Liver (tissue), 9 donors: ENCODE results near the gene ADISSP. TPM values are rescaled to one million over a fixed set of nuclear protein-coding genes. Genes with fewer than 3 reads are reported as not detected.
A peak's percentile ranks its signal among the peaks of the same experiment; 100 is the strongest.

Experiments used
- DNase-seq: peaks from one replicate; pipeline ENCODE4 v3.0.0-alpha.2; 2017; ENCODE audit warnings: low spot score
- H3K27ac ChIP-seq, 2 donors: one replicate each; pipeline ENCODE4 v1.7.0; 2013; ENCODE audit warnings: inconsistent platforms in 2 of 2, low read length in 2 of 2, control low read depth in 1 of 2, low read depth in 1 of 2, mild to moderate bottlenecking in 1 of 2
- H3K27me3 ChIP-seq, 4 donors: one replicate each; pipeline versions ENCODE4 v1.6.1 to v1.7.0; 2013; ENCODE audit warnings: low read length in 3 of 4, inconsistent platforms in 1 of 4, mild to moderate bottlenecking in 1 of 4, moderate library complexity in 1 of 4; ENCODE audit not compliant: control insufficient read depth in 4 of 4, insufficient read depth in 4 of 4
- H3K36me3 ChIP-seq, 4 donors: one replicate each; pipeline versions ENCODE4 v1.6.1 to v1.7.0; 2013; ENCODE audit warnings: low read length in 3 of 4, mild to moderate bottlenecking in 3 of 4, low read depth in 1 of 4, moderate library complexity in 1 of 4; ENCODE audit not compliant: control insufficient read depth in 4 of 4, insufficient read depth in 3 of 4
- H3K4me1 ChIP-seq, 4 donors: one replicate each; pipeline versions ENCODE4 v1.6.1 to v1.7.0; 2013; ENCODE audit warnings: low read length in 3 of 4, mild to moderate bottlenecking in 3 of 4, moderate library complexity in 1 of 4; ENCODE audit not compliant: control insufficient read depth in 4 of 4, insufficient read depth in 4 of 4
- H3K4me3 ChIP-seq, 3 donors: one replicate each; pipeline versions ENCODE4 v1.6.1 to v1.7.0; 2013; ENCODE audit warnings: low read length in 3 of 3, control low read depth in 1 of 3, low read depth in 1 of 3, mild to moderate bottlenecking in 1 of 3
- H3K9ac ChIP-seq, 2 donors: one replicate each; pipeline ENCODE4 v1.7.0; 2013; ENCODE audit warnings: low read length in 2 of 2, mild to moderate bottlenecking in 2 of 2, moderate library complexity in 2 of 2, control low read depth in 1 of 2, low read depth in 1 of 2
- H3K9me3 ChIP-seq, 4 donors: one replicate each; pipeline versions ENCODE4 v1.6.1 to v1.7.0; 2013; ENCODE audit warnings: low read length in 3 of 4; ENCODE audit not compliant: control insufficient read depth in 4 of 4
- ATF3 ChIP-seq: IDR thresholded peaks from 2 replicates; pipeline ENCODE4 v1.6.1; 2016; ENCODE audit warnings: antibody characterized with exemption
- EGR1 ChIP-seq, 2 donors: IDR thresholded peaks; 2 replicates each; pipeline ENCODE4 v1.6.1; 2016 to 2018; ENCODE audit warnings: antibody characterized with exemption in 2 of 2, low read depth in 2 of 2
- JUND ChIP-seq, 2 donors: IDR thresholded peaks; 2 replicates each; pipeline ENCODE4 v1.6.1; 2016; ENCODE audit warnings: antibody characterized with exemption in 2 of 2
- MAX ChIP-seq: IDR thresholded peaks from 2 replicates; pipeline ENCODE4 v1.6.1; 2016; ENCODE audit warnings: antibody characterized with exemption
- REST ChIP-seq: IDR thresholded peaks from 2 replicates; pipeline ENCODE4 v1.6.1; 2016; ENCODE audit warnings: antibody characterized with exemption, mild to moderate bottlenecking
- RXRA ChIP-seq, 2 donors: IDR thresholded peaks; 2 replicates each; pipeline ENCODE4 v1.6.1; 2017 to 2018; ENCODE audit warnings: antibody characterized with exemption in 2 of 2, mild to moderate bottlenecking in 1 of 2
- SP1 ChIP-seq: IDR thresholded peaks from 2 replicates; pipeline ENCODE4 v1.6.1; 2018; ENCODE audit warnings: antibody characterized with exemption, mild to moderate bottlenecking
- YY1 ChIP-seq: IDR thresholded peaks from 2 replicates; pipeline ENCODE4 v1.6.1; 2016; ENCODE audit warnings: antibody characterized with exemption, mild to moderate bottlenecking
- WGBS: extraction: QIAGEN DNeasy Blood & Tissue Kit; methylation state at CpG from one replicate; pipeline ENCODE4 v1.1.7; 2013; 5-methylcytosine and 5-hydroxymethylcytosine counted together
- polyA plus RNA-seq, 2 donors: library from polyadenylated mRNA; stranded (reverse) in 1 of 2; unstranded in 1 of 2; fragments of 200-250 nt in 1 of 2; fragments of >200 nt in 1 of 2; fragmentation: Nextera tagmentation in 1 of 2; extraction: Ambion mirVana in 1 of 2; gene quantifications; one replicate each; pipeline versions ENCODE4 v1.2.1 to v1.2.3, GENCODE V29; 2013 to 2015
- total RNA-seq, 2 donors: library from RNA; depleted of rRNA; stranded (reverse); fragments of >200 nt; gene quantifications; one replicate each; pipeline ENCODE4 v1.2.3, GENCODE V29; 2014
- donor health status: healthy.
- donor health status: healthy.
- donor health status: healthy.
- donor health status: healthy.
- donor health status: healthy.

Gene ADISSP
- total and polyA plus RNA-seq, 4 donors = 3.8 to 27.3 (median 10.4) TPM

- H3K27me3 ChIP-seq = no peaks in the 10 kb centered on the region
- no peaks in the 10 kb centered on the region for H3K9me3 ChIP-seq
- no peak for DNase-seq
- WGBS = 57% methylated on average over 4 of the region's 4 CpGs
- TF ChIP-seq RXRA (IDR thresholded peaks at IDR 0.05) (no peak), JUND (IDR thresholded peaks at IDR 0.05) (no peak), REST (no peak), EGR1 (IDR thresholded peaks at IDR 0.05; ENCODE audit: low read depth in 2 of 2) (no peak), YY1 (no peak), MAX (no peak)
- H3K4me1 ChIP-seq = peaks cover 9 to 25% (median 19%) of the 10 kb centered on the region in 4 donors
- no peak overlapping the region for H3K27ac ChIP-seq
- H3K9ac ChIP-seq = no peak overlapping the region
- no peak overlapping the region for H3K4me3 ChIP-seq
- H3K36me3 ChIP-seq = peaks cover 0 to 3% (median 0%) of the 10 kb centered on the region in 4 donors
Observed at GRCh38 chr20:3788685-3789155, 21.2 kb upstream of the ADISSP start.

GRCh38 chr20:3787324-3788014 lies 19.9 kb upstream of the ADISSP start:
- H3K9ac ChIP-seq = peak overlapping the region in 1 of 2 donors; percentile 76
- no peaks in the 10 kb centered on the region for H3K9me3 ChIP-seq
- H3K36me3 ChIP-seq = peaks cover 0 to 5% (median 0%) of the 10 kb centered on the region in 4 donors
- no peak overlapping the region for H3K27ac ChIP-seq
- WGBS = 91% methylated on average over 5 of the region's 5 CpGs
- DNase-seq = no peak
- H3K27me3 ChIP-seq = no peaks in the 10 kb centered on the region
- TF ChIP-seq ATF3 (no peak), SP1 (no peak), REST (no peak), JUND (IDR thresholded peaks at IDR 0.05) (no peak)
- H3K4me1 ChIP-seq = peaks cover 10 to 29% (median 19%) of the 10 kb centered on the region in 4 donors
- peak overlapping the region in 1 of 3 donors; percentile 31 for H3K4me3 ChIP-seq
